ENCODE data around the gene CDH24.

CDH24 gene

GRCh38 chr14:23009939-23010726 is 47.2 kb downstream of the CDH24 start, which contains the start of gene C14orf93:
Gene C14orf93, minus strand, starts transcription at chr14:23010143. Its CDS starts 11,120 bp downstream, at chr14:22999023.
- Histone ChIP-seq H3K4me1 (peaks cover 13% of the 10 kb centered on the region), H3K4me2 (ENCODE audit: low read length) (peak within 1 kb of the TSS; percentile 70), H3K9me3 (ENCODE audit: control insufficient read depth, low read length) (no peaks in the 10 kb centered on the region), H3K79me2 (no peaks in the 10 kb centered on the region), H3K4me3 (ENCODE audit: low read depth, low read length) (peak within 1 kb of the TSS; percentile 62), H3K36me3 (ENCODE audit: control insufficient read depth, insufficient read depth, low read length) (no peaks in the 10 kb centered on the region), H3K27ac (peak within 1 kb of the TSS; percentile 66), H2AFZ (peak within 1 kb of the TSS; percentile 96), H3K27me3 (ENCODE audit: control insufficient read depth, insufficient read depth, low read length) (no peaks in the 10 kb centered on the region), H3K9ac (no peak within 1 kb of the TSS)
- TF ChIP-seq CTCF (IDR thresholded peaks at IDR 0.05), result no peak

GRCh38 chr14:23009483-23009938 is 47.8 kb downstream of the CDH24 start:
- H3K9ac ChIP-seq, result no peak overlapping the region
- H3K9me3 ChIP-seq (ENCODE audit: control insufficient read depth, low read length), result no peaks in the 10 kb centered on the region
- peak overlapping the region; percentile 66 for H3K27ac ChIP-seq
- H3K4me1 ChIP-seq, result peaks cover 13% of the 10 kb centered on the region
- H3K36me3 ChIP-seq (ENCODE audit: control insufficient read depth, insufficient read depth, low read length), result no peaks in the 10 kb centered on the region
- no peaks in the 10 kb centered on the region for H3K27me3 ChIP-seq (ENCODE audit: control insufficient read depth, insufficient read depth, low read length)
- H3K79me2 ChIP-seq, result no peaks in the 10 kb centered on the region
- H2AFZ ChIP-seq, result peak overlapping the region; percentile 96
- no peak for TF ChIP-seq CTCF (IDR thresholded peaks at IDR 0.05)
- H3K4me3 ChIP-seq (ENCODE audit: low read depth, low read length), result peak overlapping the region; percentile 62
- peak overlapping the region; percentile 70 for H3K4me2 ChIP-seq (ENCODE audit: low read length)

- no peak for TF ChIP-seq CTCF (IDR thresholded peaks at IDR 0.05)
- no peak overlapping the region for H3K4me2 ChIP-seq (ENCODE audit: low read length)
- peaks cover 13% of the 10 kb centered on the region for H3K4me1 ChIP-seq
- H2AFZ ChIP-seq, result no peak overlapping the region
- H3K9me3 ChIP-seq (ENCODE audit: control insufficient read depth, low read length), result no peaks in the 10 kb centered on the region
- no peak overlapping the region for H3K9ac ChIP-seq
- no peak overlapping the region for H3K4me3 ChIP-seq (ENCODE audit: low read depth, low read length)
- no peaks in the 10 kb centered on the region for H3K79me2 ChIP-seq
- H3K36me3 ChIP-seq (ENCODE audit: control insufficient read depth, insufficient read depth, low read length), result no peaks in the 10 kb centered on the region
- H3K27me3 ChIP-seq (ENCODE audit: control insufficient read depth, insufficient read depth, low read length), result no peaks in the 10 kb centered on the region
- no peak overlapping the region for H3K27ac ChIP-seq
Measured at GRCh38 chr14:23008831-23009230, 48.5 kb downstream of the CDH24 start.

GRCh38 chr14:23006544-23007419 is 50.5 kb downstream of the CDH24 start:
- no peaks in the 10 kb centered on the region for H3K9me3 ChIP-seq (ENCODE audit: control insufficient read depth, low read length)
- H3K4me3 ChIP-seq (ENCODE audit: low read depth, low read length), result peak overlapping the region; percentile 87
- peak overlapping the region; percentile 93 for H2AFZ ChIP-seq
- peaks cover 13% of the 10 kb centered on the region for H3K4me1 ChIP-seq
- no peak overlapping the region for H3K9ac ChIP-seq
- H3K79me2 ChIP-seq, result no peaks in the 10 kb centered on the region
- H3K4me2 ChIP-seq (ENCODE audit: low read length), result peak overlapping the region; percentile 84
- H3K27ac ChIP-seq, result peak overlapping the region; percentile 93
- no peaks in the 10 kb centered on the region for H3K27me3 ChIP-seq (ENCODE audit: control insufficient read depth, insufficient read depth, low read length)
- no peaks in the 10 kb centered on the region for H3K36me3 ChIP-seq (ENCODE audit: control insufficient read depth, insufficient read depth, low read length)
- TF ChIP-seq CTCF (IDR thresholded peaks at IDR 0.05), result no peak
